Subcutaneous adipose tissue (tissue), 4 donors: ENCODE results near the gene TSEN54. TPM values are rescaled to one million over a fixed set of nuclear protein-coding genes. Genes with fewer than 3 reads are reported as not detected.

ENCODE experiments used
- CTCF ChIP-seq: fragments of 450-650 bp; IDR thresholded peaks from one replicate; pipeline ENCODE4 v1.5.1; 2016; ENCODE audit warnings: low read depth, mild to moderate bottlenecking, control low read depth, antibody characterized with exemption, moderate library complexity
- total RNA-seq, 4 donors: library from RNA; depleted of rRNA; stranded (reverse); fragments of >200 nt; gene quantifications; one replicate each; pipeline ENCODE4 v1.1.0, GENCODE V29; 2016

The TSEN54 gene
- total RNA-seq, 4 donors from 2014 or later: 9.5 to 23.8 (median 17.3) TPM

- TF ChIP-seq CTCF: no peak
Measured at GRCh38 chr17:75516619-75517296, 430 bp downstream of the TSEN54 start.

GRCh38 chr17:75517297-75517865 is 1.1 kb downstream of the TSEN54 start:
- TF ChIP-seq CTCF: no peak

GRCh38 chr17:75518201-75518600 is 1.9 kb downstream of the TSEN54 start:
- TF ChIP-seq CTCF: no peak

GRCh38 chr17:75518983-75519537 is 2.7 kb downstream of the TSEN54 start:
- TF ChIP-seq CTCF: no peak

GRCh38 chr17:75521290-75521689 is 5.0 kb downstream of the TSEN54 start:
- TF ChIP-seq CTCF: no peak

GRCh38 chr17:75521951-75522727 is 5.8 kb downstream of the TSEN54 start:
- no peak for TF ChIP-seq CTCF

- TF ChIP-seq CTCF: no peak
Measured at GRCh38 chr17:75523647-75524046, 7.3 kb downstream of the TSEN54 start.
